HG03060 (cell line): ENCODE data around the gene HIGD2B.
"Not testable (repeated sequence)": the region's sequence is repeated elsewhere in the genome, so short reads cannot be mapped to it uniquely, and the experiment has no call there.

Experiments
- ATAC-seq: cut with Tn5 transposase; IDR thresholded peaks from one replicate; pipeline ENCODE4 v1.9.1; 2021; ENCODE audit warnings: low read depth, moderate number of reproducible peaks; ENCODE audit not compliant: unreplicated experiment

The HIGD2B gene

GRCh38 chr15:72685925-72686794, at the start of gene HIGD2B, which contains the start of gene BBS4:
Gene HIGD2B (minus strand): TSS chr15:72686182. CDS start chr15:72676374, 9,808 bp downstream.
Gene BBS4 (plus strand): TSS chr15:72686207. CDS start chr15:72686228, 21 bp downstream.
- ATAC-seq = peak; percentile 72

- ATAC-seq = no peak
Observed at GRCh38 chr15:72735111-72735510, 49.1 kb upstream of the HIGD2B start.

GRCh38 chr15:72733941-72734738, 48.2 kb upstream of the HIGD2B start:
- ATAC-seq = no peak

- no peak for ATAC-seq
Observed at GRCh38 chr15:72732516-72732915, 46.5 kb upstream of the HIGD2B start.

- no peak for ATAC-seq
Observed at GRCh38 chr15:72732086-72732485, 46.1 kb upstream of the HIGD2B start.

- ATAC-seq = no peak
Observed at GRCh38 chr15:72728821-72729220, 42.8 kb upstream of the HIGD2B start.

- ATAC-seq = not testable (repeated sequence)
Observed at GRCh38 chr15:72728249-72728648, 42.3 kb upstream of the HIGD2B start.

- no peak for ATAC-seq
Observed at GRCh38 chr15:72727154-72727553, 41.2 kb upstream of the HIGD2B start.

GRCh38 chr15:72725851-72726250, 39.9 kb upstream of the HIGD2B start:
- ATAC-seq = not testable (repeated sequence)

GRCh38 chr15:72725446-72725845, 39.5 kb upstream of the HIGD2B start:
- ATAC-seq = no peak

GRCh38 chr15:72724028-72724427, 38.0 kb upstream of the HIGD2B start:
- no peak for ATAC-seq

GRCh38 chr15:72722071-72722696, 36.2 kb upstream of the HIGD2B start:
- no peak for ATAC-seq

GRCh38 chr15:72708551-72709303, 22.7 kb upstream of the HIGD2B start:
- ATAC-seq = not testable (repeated sequence)

GRCh38 chr15:72706266-72706665, 20.3 kb upstream of the HIGD2B start:
- no peak for ATAC-seq

GRCh38 chr15:72700076-72700475, 14.1 kb upstream of the HIGD2B start:
- no peak for ATAC-seq

GRCh38 chr15:72698938-72699337, 13.0 kb upstream of the HIGD2B start:
- ATAC-seq = no peak

GRCh38 chr15:72690938-72691337, 5.0 kb upstream of the HIGD2B start:
- no peak for ATAC-seq

- ATAC-seq = no peak
Observed at GRCh38 chr15:72688697-72689096, 2.7 kb upstream of the HIGD2B start.

- ATAC-seq = peak; percentile 8
Observed at GRCh38 chr15:72685301-72685924, 569 bp downstream of the HIGD2B start.

- no peak for ATAC-seq
Observed at GRCh38 chr15:72682772-72683171, 3.2 kb downstream of the HIGD2B start.
